K562 (cell line): ENCODE measurements around the gene NQO2. TPM values are rescaled to one million over a fixed set of nuclear protein-coding genes. Genes with fewer than 3 reads are reported as not detected.

Experiments
- ATF1 ChIP-seq, 2 experiments: fragments of 450-650 bp in 1 of 2; IDR thresholded peaks; 2 replicates each; pipeline ENCODE4 v1.6.1; 2016; ENCODE audit warnings: missing compliant biosample characterization in 1 of 2, missing genetic modification characterization in 1 of 2
- FOXM1 ChIP-seq, 2 experiments: fragments of 450-650 bp in 1 of 2; sonication (generic) in 1 of 2; formaldehyde crosslinking in 1 of 2; IDR thresholded peaks; 2 replicates each; pipeline versions ENCODE4 v1.6.1 to v1.9.0; 2017 to 2022; ENCODE audit warnings: low read depth in 2 of 2, mild to moderate bottlenecking in 2 of 2, missing genetic modification reagents in 1 of 2, moderate library complexity in 1 of 2
- HNRNPL ChIP-seq: fragments of 200-400 bp; formaldehyde crosslinking; IDR thresholded peaks from 2 replicates; pipeline ENCODE4 v1.6.1; 2017; ENCODE audit warnings: low read depth, mild to moderate bottlenecking, low read length
- HSF4 ChIP-seq: fragments of 250-450 bp; sonication (Bioruptor Pico); IDR thresholded peaks from 2 replicates; pipeline ENCODE4 v2.1.2; 2022; ENCODE audit warnings: mild to moderate bottlenecking, moderate library complexity, borderline replicate concordance
- NELFE ChIP-seq: IDR thresholded peaks from 2 replicates; pipeline ENCODE4 v1.6.1; 2011; ENCODE audit warnings: mild to moderate bottlenecking; ENCODE audit not compliant: insufficient read depth, insufficient read length
- PURB ChIP-seq: sonication (generic); formaldehyde crosslinking; IDR thresholded peaks from 2 replicates; pipeline ENCODE4 v1.9.0; 2021; ENCODE audit warnings: low read depth, mild to moderate bottlenecking, missing genetic modification reagents
- RBBP5 ChIP-seq: fragments of 200-600 bp; sonication (generic); IDR thresholded peaks from 2 replicates; pipeline ENCODE4 v1.6.1; 2012; ENCODE audit warnings: borderline replicate concordance, mild to moderate bottlenecking, low read length, control low read depth, inconsistent platforms; ENCODE audit not compliant: insufficient read depth, poor library complexity, severe bottlenecking
- SNRNP70 ChIP-seq: fragments of 200-400 bp; formaldehyde crosslinking; optimal IDR thresholded peaks from 2 replicates; pipeline ENCODE3; 2017; ENCODE audit warnings: low read depth, low read length
- STAT5A ChIP-seq: IDR thresholded peaks from 2 replicates; pipeline ENCODE4 v1.6.1; 2012; ENCODE audit warnings: low read length, inconsistent platforms, borderline replicate concordance
- ZNF175 ChIP-seq: fragments of 200-800 bp; sonication (Bioruptor generic); IDR thresholded peaks from 2 replicates; pipeline ENCODE4 v1.6.1; 2016; ENCODE audit warnings: low read depth, mild to moderate bottlenecking, missing genetic modification characterization, missing compliant biosample characterization
- ZNF212 ChIP-seq: fragments of 450-650 bp; formaldehyde crosslinking; IDR thresholded peaks from 2 replicates; pipeline ENCODE4 v1.4.0; 2020; ENCODE audit warnings: mild to moderate bottlenecking
- ZNF354B ChIP-seq: fragments of 250-450 bp; sonication (Bioruptor Pico); IDR thresholded peaks from 2 replicates; pipeline ENCODE4 v1.4.0; 2020
- ZNF408 ChIP-seq: fragments of 250-450 bp; sonication (Bioruptor Pico); IDR thresholded peaks from 2 replicates; pipeline ENCODE4 v1.4.0; 2020; ENCODE audit warnings: low read depth, mild to moderate bottlenecking, moderate library complexity
- ZNF561 ChIP-seq: fragments of 450-650 bp; formaldehyde crosslinking; conservative IDR thresholded peaks from 2 replicates; pipeline ENCODE4 v1.4.0; 2020; ENCODE audit warnings: mild to moderate bottlenecking, moderate library complexity
- ZNF830 ChIP-seq: fragments of 250-450 bp; sonication (Bioruptor Pico); IDR thresholded peaks from 2 replicates; pipeline ENCODE4 v1.5.0; 2021; ENCODE audit warnings: mild to moderate bottlenecking
- polyA plus RNA-seq, 8 experiments: library from polyadenylated mRNA; depleted of rRNA in 4 of 8; stranded (reverse) in 5 of 8; unstranded in 3 of 8; fragments of >200 nt; fragmentation: Nextera tagmentation in 2 of 8; fragmentation: Illumina TruSeq in 1 of 8; extraction: Ambion mirVana in 2 of 8; extraction: Trizol in 1 of 8; gene quantifications; 2 replicates each; pipeline versions ENCODE4 v1.2.1 to v1.2.3, GENCODE V29; 2011 to 2014; ENCODE audit warnings: inconsistent platforms in 1 of 8, missing spikeins in 1 of 8
- total RNA-seq, 7 experiments: library from RNA; depleted of rRNA in 6 of 7; stranded (reverse); fragments of >200 nt in 6 of 7; fragmentation: Illumina TruSeq in 2 of 7; extraction: Trizol in 2 of 7; gene quantifications; 2 replicates each; pipeline versions ENCODE4 v1.2.1 to v1.2.3, GENCODE V29; 2011 to 2021; ENCODE audit warnings: low replicate concordance in 1 of 7
- TF ChIP-seq, protein P1 (sequence below), 2 experiments: fragments of 450-650 bp; formaldehyde crosslinking in 1 of 2; IDR thresholded peaks; 2 replicates each; pipeline versions ENCODE4 v1.4.0 to v1.6.1; 2014 to 2020; ENCODE audit warnings: mild to moderate bottlenecking in 2 of 2, borderline replicate concordance in 1 of 2, low read depth in 1 of 2
- TF ChIP-seq, protein P2 (sequence below): fragments of 250-450 bp; sonication (Bioruptor Pico); IDR thresholded peaks from 2 replicates; pipeline ENCODE4 v1.4.0; 2020; ENCODE audit warnings: borderline replicate concordance

NQO2 gene
- total and polyA plus RNA-seq, 9 of the 15 experiments (the other 6 are each of a cell fraction or from before 2014, with no cell fraction given): 54.6 to 214 (median 116) TPM

DNA sequence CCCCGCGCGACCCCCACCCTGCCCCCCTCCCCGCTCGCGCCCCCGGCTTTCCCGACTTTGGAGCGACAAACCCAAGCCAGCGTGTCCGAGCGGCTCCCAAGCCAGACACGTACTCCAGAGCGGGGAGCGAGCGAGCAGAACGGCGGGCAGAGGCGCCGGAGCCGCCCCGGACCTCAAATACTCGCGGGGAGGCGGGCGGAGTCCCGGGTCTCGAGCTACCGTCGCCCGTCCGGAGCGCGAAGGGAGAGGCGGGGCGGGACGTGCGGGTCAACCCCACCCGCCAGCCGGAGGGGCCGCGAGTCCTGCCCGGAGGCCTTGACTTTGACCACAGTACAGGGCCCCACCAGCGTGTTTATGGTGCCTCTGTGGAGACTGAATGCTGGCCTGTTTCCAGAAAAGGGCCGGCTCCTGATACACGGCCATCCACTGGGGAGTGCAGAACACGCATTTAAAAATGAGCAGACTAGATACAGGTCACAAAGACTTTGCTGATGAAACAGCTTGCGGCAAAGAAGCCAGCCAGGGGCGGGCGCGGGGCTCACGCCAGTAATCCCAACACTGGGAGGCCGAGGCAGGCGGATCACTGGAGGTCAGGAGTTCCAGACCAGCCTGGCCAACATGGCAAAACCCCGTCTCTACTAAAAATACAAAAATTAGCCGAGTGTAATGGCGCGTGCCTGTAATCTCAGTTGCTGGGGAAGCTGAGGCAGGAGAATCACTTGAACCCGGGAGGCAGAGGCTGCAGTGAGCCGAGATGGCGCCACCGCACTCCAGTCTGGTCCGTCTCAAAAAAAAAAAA lies 28.1 kb upstream of the NQO2 start, which contains the start of gene SERPINB6 (continued):
- TF ChIP-seq, protein P1, sequence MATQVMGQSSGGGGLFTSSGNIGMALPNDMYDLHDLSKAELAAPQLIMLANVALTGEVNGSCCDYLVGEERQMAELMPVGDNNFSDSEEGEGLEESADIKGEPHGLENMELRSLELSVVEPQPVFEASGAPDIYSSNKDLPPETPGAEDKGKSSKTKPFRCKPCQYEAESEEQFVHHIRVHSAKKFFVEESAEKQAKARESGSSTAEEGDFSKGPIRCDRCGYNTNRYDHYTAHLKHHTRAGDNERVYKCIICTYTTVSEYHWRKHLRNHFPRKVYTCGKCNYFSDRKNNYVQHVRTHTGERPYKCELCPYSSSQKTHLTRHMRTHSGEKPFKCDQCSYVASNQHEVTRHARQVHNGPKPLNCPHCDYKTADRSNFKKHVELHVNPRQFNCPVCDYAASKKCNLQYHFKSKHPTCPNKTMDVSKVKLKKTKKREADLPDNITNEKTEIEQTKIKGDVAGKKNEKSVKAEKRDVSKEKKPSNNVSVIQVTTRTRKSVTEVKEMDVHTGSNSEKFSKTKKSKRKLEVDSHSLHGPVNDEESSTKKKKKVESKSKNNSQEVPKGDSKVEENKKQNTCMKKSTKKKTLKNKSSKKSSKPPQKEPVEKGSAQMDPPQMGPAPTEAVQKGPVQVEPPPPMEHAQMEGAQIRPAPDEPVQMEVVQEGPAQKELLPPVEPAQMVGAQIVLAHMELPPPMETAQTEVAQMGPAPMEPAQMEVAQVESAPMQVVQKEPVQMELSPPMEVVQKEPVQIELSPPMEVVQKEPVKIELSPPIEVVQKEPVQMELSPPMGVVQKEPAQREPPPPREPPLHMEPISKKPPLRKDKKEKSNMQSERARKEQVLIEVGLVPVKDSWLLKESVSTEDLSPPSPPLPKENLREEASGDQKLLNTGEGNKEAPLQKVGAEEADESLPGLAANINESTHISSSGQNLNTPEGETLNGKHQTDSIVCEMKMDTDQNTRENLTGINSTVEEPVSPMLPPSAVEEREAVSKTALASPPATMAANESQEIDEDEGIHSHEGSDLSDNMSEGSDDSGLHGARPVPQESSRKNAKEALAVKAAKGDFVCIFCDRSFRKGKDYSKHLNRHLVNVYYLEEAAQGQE (IDR thresholded peaks at IDR 0.05; ENCODE audit: borderline replicate concordance): no peak
- TF ChIP-seq, protein P1 (CRISPR knock-in tag; IDR thresholded peaks at IDR 0.05; ENCODE audit: low read depth): peak; percentile 72
- TF ChIP-seq ZNF830 (CRISPR knock-in tag) (no peak), HNRNPL (no peak), PURB (no peak), ZNF175 (CRISPR knock-in tag) (no peak; the same call in 1 of the 2 replicates), STAT5A (no peak), SNRNP70 (no peak), ATF1 (CRISPR knock-in tag; IDR thresholded peaks at IDR 0.05) (no peak), ATF1 (tag; IDR thresholded peaks at IDR 0.05) (peak; percentile 11; the same call in 1 of the 2 replicates), ZNF561 (CRISPR knock-in tag) (no peak), RBBP5 (peak; percentile 57), ZNF212 (CRISPR knock-in tag) (no peak), ZNF354B (CRISPR knock-in tag) (0 out of 2 replicates have a peak, but pooled peaks have one; percentile 17), HSF4 (no peak), ZNF408 (CRISPR knock-in tag) (no peak), NELFE (no peak), FOXM1 (IDR thresholded peaks at IDR 0.05; ENCODE audit: low read depth) (no peak), FOXM1 (CRISPR knock-in tag; IDR thresholded peaks at IDR 0.05; ENCODE audit: low read depth) (no peak)
- TF ChIP-seq, protein P2, sequence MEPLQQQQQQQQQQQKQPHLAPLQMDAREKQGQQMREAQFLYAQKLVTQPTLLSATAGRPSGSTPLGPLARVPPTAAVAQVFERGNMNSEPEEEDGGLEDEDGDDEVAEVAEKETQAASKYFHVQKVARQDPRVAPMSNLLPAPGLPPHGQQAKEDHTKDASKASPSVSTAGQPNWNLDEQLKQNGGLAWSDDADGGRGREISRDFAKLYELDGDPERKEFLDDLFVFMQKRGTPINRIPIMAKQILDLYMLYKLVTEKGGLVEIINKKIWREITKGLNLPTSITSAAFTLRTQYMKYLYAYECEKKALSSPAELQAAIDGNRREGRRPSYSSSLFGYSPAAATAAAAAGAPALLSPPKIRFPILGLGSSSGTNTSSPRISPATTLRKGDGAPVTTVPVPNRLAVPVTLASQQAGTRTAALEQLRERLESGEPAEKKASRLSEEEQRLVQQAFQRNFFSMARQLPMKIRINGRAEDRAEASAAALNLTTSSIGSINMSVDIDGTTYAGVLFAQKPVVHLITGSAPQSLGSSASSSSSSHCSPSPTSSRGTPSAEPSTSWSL: no peak
